Keratinocyte (primary cell): ENCODE data around the gene ZDHHC3. TPM values are rescaled to one million over a fixed set of nuclear protein-coding genes. Genes with fewer than 3 reads are reported as not detected.
A peak's percentile ranks its signal among the peaks of the same experiment; 100 is the strongest.

Experiments used
- DNase-seq: peaks from one replicate; pipeline ENCODE4 v3.0.0-alpha.2; 2011; ENCODE audit warnings: low read depth, missing footprints, low spot score
- FAIRE-seq: peaks from 2 replicates; lab custom pipeline; 2011; peaks lifted over from hg19 to GRCh38; lab: Jason Lieb, UNC
- H2AFZ ChIP-seq: 2 replicates; pipeline ENCODE4 v1.6.0; 2012; ENCODE audit warnings: low read length, control low read depth, inconsistent platforms; ENCODE audit not compliant: control insufficient read depth
- H3K27ac ChIP-seq: 2 replicates; pipeline ENCODE4 v1.5.1; 2011; ENCODE audit warnings: low read length; ENCODE audit not compliant: control insufficient read depth, insufficient read depth
- H3K27me3 ChIP-seq: 3 replicates; pipeline ENCODE4 v1.6.0; 2011; ENCODE audit warnings: low read length; ENCODE audit not compliant: control insufficient read depth, insufficient read depth; ENCODE audit errors: extremely low read depth
- H3K36me3 ChIP-seq, 2 experiments: 2 replicates in 1 of 2; 3 replicates in 1 of 2; pipeline ENCODE4 v1.5.1; 2011; ENCODE audit warnings: low read length in 2 of 2, mild to moderate bottlenecking in 1 of 2; ENCODE audit not compliant: control insufficient read depth in 2 of 2, insufficient read depth in 2 of 2; ENCODE audit errors: extremely low read depth in 1 of 2
- H3K4me1 ChIP-seq: 3 replicates; pipeline ENCODE4 v1.5.1; 2011; ENCODE audit warnings: low read length; ENCODE audit not compliant: control insufficient read depth, insufficient read depth; ENCODE audit errors: extremely low read depth
- H3K4me2 ChIP-seq: 3 replicates; pipeline ENCODE4 v1.6.0; 2011; ENCODE audit warnings: low read depth, low read length; ENCODE audit not compliant: control insufficient read depth, insufficient read depth; ENCODE audit errors: extremely low read depth
- H3K4me3 ChIP-seq, 3 experiments: fragments of 200-600 bp in 1 of 3; sonication (generic) in 1 of 3; 2 replicates in 2 of 3; 3 replicates in 1 of 3; pipeline ENCODE4 v1.5.1; 2011 to 2016; ENCODE audit warnings: low read length in 3 of 3, mild to moderate bottlenecking in 3 of 3, control low read depth in 2 of 3, inconsistent platforms in 1 of 3, low read depth in 1 of 3, mixed read lengths in 1 of 3, mixed run types in 1 of 3, moderate library complexity in 1 of 3; ENCODE audit not compliant: control insufficient read depth in 2 of 3, insufficient read depth in 2 of 3; ENCODE audit errors: extremely low read depth in 1 of 3
- H3K79me2 ChIP-seq: 2 replicates; pipeline ENCODE4 v1.6.0; 2012; ENCODE audit warnings: low read length; ENCODE audit not compliant: control insufficient read depth, insufficient read depth
- H3K9ac ChIP-seq: 3 replicates; pipeline ENCODE4 v1.6.0; 2011; ENCODE audit warnings: low read length; ENCODE audit not compliant: control insufficient read depth, insufficient read depth; ENCODE audit errors: extremely low read depth
- H3K9me1 ChIP-seq: 3 replicates; pipeline ENCODE4 v1.6.0; 2011; ENCODE audit warnings: low read length; ENCODE audit not compliant: control insufficient read depth, insufficient read depth; ENCODE audit errors: extremely low read depth
- H3K9me3 ChIP-seq: 2 replicates; pipeline ENCODE4 v1.5.1; 2012; ENCODE audit warnings: low read depth, low read length; ENCODE audit not compliant: control insufficient read depth
- H4K20me1 ChIP-seq: 3 replicates; pipeline ENCODE4 v1.6.0; 2011; ENCODE audit warnings: low read length; ENCODE audit not compliant: control insufficient read depth, insufficient read depth; ENCODE audit errors: extremely low read depth
- CTCF ChIP-seq, 3 experiments: IDR thresholded peaks in 1 of 3; conservative IDR thresholded peaks in 1 of 3; optimal IDR thresholded peaks in 1 of 3; 2 replicates in 2 of 3; 3 replicates in 1 of 3; pipeline versions ENCODE3 to v1.5.1; 2011; ENCODE audit warnings: low read length in 3 of 3, mild to moderate bottlenecking in 3 of 3, moderate library complexity in 2 of 3, control low read depth in 1 of 3, inconsistent platforms in 1 of 3; ENCODE audit not compliant: insufficient read depth in 2 of 3; ENCODE audit errors: extremely low read depth in 1 of 3
- EZH2 ChIP-seq: IDR thresholded peaks from one replicate; pipeline ENCODE4 v1.6.1; 2012; ENCODE audit warnings: inconsistent platforms, mild to moderate bottlenecking, low read length, moderate library complexity
- dilution Hi-C: fragments of 300-500 bp; cut with MboI; formaldehyde crosslinking; loops from one replicate; pipeline ENCODE4 v1.7.0; 2020; ENCODE audit warnings: low sequenced_read_pairs; ENCODE audit not compliant: extremely low pct_ligation_motif_present
- polyA plus RNA-seq, 5 experiments: library from polyadenylated mRNA; depleted of rRNA in 3 of 5; stranded (reverse) in 3 of 5; stranded (forward) in 1 of 5; unstranded in 1 of 5; fragments of >200 nt; gene quantifications; 1 replicate in 1 of 5; 2 replicates in 3 of 5; 3 replicates in 1 of 5; pipeline versions ENCODE4 v1.2.1 to v1.2.3, GENCODE V29; 2011 to 2012; ENCODE audit warnings: missing spikeins in 2 of 5, low read depth in 1 of 5, low replicate concordance in 1 of 5

Gene ZDHHC3
- polyA plus RNA-seq, 1 donor (not counting 4 experiments of a cell fraction or from before 2014, with no cell fraction given), result 151 TPM

GRCh38 chr3:44970926-44971490 lies 5.0 kb downstream of the ZDHHC3 start:
- no peak for TF ChIP-seq EZH2
- no peak for TF ChIP-seq CTCF (optimal IDR thresholded peaks at IDR 0.05 in 1 of 3, IDR thresholded peaks at IDR 0.05 in 1 of 3, conservative IDR thresholded peaks at IDR 0.05 in 1 of 3; ENCODE audit: extremely low read depth in 1 of 3, insufficient read depth in 2 of 3, low read length in 3 of 3)
- Histone ChIP-seq H3K4me2 (peak overlapping the region; percentile 40), H3K9ac (no peak overlapping the region), H3K4me3 (no peak overlapping the region), H3K36me3 (peaks cover 0 to 5% of the 10 kb centered on the region in 2 experiments), H3K27me3 (no peaks in the 10 kb centered on the region), H3K27ac (no peak overlapping the region), H3K9me1 (no peaks in the 10 kb centered on the region), H3K79me2 (peaks cover 68% of the 10 kb centered on the region), H4K20me1 (peaks cover 4% of the 10 kb centered on the region), H3K4me1 (peaks cover 65% of the 10 kb centered on the region), H2AFZ (no peak overlapping the region), H3K9me3 (no peaks in the 10 kb centered on the region)
- dilution Hi-C loops, result no loop called here
- FAIRE-seq (peak; percentile 39), DNase-seq (no peak)

- TF ChIP-seq CTCF (optimal IDR thresholded peaks at IDR 0.05 in 1 of 3, IDR thresholded peaks at IDR 0.05 in 1 of 3, conservative IDR thresholded peaks at IDR 0.05 in 1 of 3; ENCODE audit: extremely low read depth in 1 of 3, insufficient read depth in 2 of 3, low read length in 3 of 3) (no peak), EZH2 (no peak)
These were observed 6.2 kb downstream of the ZDHHC3 start for GRCh38 chr3:44969828-44970179.

More at GRCh38 chr3:44969828-44970179, 6.2 kb downstream of the ZDHHC3 start:
- Histone ChIP-seq H3K27me3 (no peaks in the 10 kb centered on the region), H3K27ac (peak overlapping the region; percentile 91), H3K79me2 (peaks cover 69% of the 10 kb centered on the region), H3K9me3 (no peaks in the 10 kb centered on the region), H2AFZ (no peak overlapping the region), H4K20me1 (peaks cover 4% of the 10 kb centered on the region), H3K36me3 (peaks cover 0 to 5% of the 10 kb centered on the region in 2 experiments), H3K9ac (no peak overlapping the region), H3K9me1 (no peaks in the 10 kb centered on the region), H3K4me1 (peaks cover 77% of the 10 kb centered on the region), H3K4me2 (peak overlapping the region; percentile 47), H3K4me3 (no peak overlapping the region)
- dilution Hi-C loops, result no loop called here
- FAIRE-seq, result no peak
- DNase-seq, result no peak
